ENCODE data around the gene C10orf67. TPM values are rescaled to one million over a fixed set of nuclear protein-coding genes. Genes with fewer than 3 reads are reported as not detected.

Gene C10orf67
- total RNA-seq, 1 experiment from 2014 or later: not detected

DNA sequence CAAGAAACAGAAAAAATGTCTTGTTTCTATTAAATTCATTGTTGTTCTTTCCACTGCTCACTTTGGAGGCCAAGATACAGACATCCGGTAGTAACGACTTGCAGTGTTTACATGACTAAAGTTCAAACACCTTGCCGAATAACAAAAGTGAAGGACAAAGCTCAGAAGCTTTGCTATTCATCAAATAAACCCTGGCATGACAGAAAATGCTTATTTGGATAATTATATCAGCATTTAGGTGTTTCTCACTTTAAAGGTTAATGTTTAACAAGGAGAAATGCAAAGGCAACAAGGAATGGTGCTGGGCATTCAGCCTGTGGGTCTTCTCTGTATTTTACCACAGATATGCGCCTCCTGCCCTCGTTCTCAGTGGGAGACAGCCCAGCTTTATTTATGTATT lies 157.9 kb downstream of the C10orf67 start:
- no peaks in the 10 kb centered on the region for H3K79me2 ChIP-seq (ENCODE audit: insufficient read depth, low read length)
- no peak overlapping the region for H3T11ph ChIP-seq (ENCODE audit: low read length)
- Mint-ChIP-seq H3K36me3 (ENCODE audit: insufficient read depth in 1 of 3, low read depth in 3 of 3) (peaks cover 0 to 2% (median 0%) of the 10 kb centered on the region in 3 experiments; a peak in 1 of 7 replicates), H3K4me3 (no peak overlapping the region), H3K4me1 (peaks cover 21 to 27% of the 10 kb centered on the region in 2 experiments), H3K9me3 (peaks cover 0 to 3% of the 10 kb centered on the region in 2 experiments; a peak in 3 of 5 replicates), H3K27ac (no peak overlapping the region), H3K27me3 (ENCODE audit: low read depth) (peaks cover 97% of the 10 kb centered on the region)
- H3K14ac ChIP-seq (ENCODE audit: insufficient read depth, low read length): no peak overlapping the region
- peaks cover 3% of the 10 kb centered on the region for H4K20me1 ChIP-seq (ENCODE audit: control insufficient read depth, insufficient read depth, insufficient read length)
- TF ChIP-seq, protein P1, sequence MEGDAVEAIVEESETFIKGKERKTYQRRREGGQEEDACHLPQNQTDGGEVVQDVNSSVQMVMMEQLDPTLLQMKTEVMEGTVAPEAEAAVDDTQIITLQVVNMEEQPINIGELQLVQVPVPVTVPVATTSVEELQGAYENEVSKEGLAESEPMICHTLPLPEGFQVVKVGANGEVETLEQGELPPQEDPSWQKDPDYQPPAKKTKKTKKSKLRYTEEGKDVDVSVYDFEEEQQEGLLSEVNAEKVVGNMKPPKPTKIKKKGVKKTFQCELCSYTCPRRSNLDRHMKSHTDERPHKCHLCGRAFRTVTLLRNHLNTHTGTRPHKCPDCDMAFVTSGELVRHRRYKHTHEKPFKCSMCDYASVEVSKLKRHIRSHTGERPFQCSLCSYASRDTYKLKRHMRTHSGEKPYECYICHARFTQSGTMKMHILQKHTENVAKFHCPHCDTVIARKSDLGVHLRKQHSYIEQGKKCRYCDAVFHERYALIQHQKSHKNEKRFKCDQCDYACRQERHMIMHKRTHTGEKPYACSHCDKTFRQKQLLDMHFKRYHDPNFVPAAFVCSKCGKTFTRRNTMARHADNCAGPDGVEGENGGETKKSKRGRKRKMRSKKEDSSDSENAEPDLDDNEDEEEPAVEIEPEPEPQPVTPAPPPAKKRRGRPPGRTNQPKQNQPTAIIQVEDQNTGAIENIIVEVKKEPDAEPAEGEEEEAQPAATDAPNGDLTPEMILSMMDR (conservative IDR thresholded peaks at IDR 0.05): no peak
- no peak overlapping the region for H3K4ac ChIP-seq (ENCODE audit: low read depth, low read length)
- no CpG with 5 or more reads among the region's 5 CpGs for WGBS (ENCODE audit: extremely low coverage, insufficient read length, low lambda C conversion rate)
- no peak overlapping the region for H2BK120ac ChIP-seq (ENCODE audit: low read depth, low read length, poor library complexity, severe bottlenecking)
- peaks cover 60% of the 10 kb centered on the region for H3K27me3 ChIP-seq (ENCODE audit: insufficient read depth, low read length)
- H4K5ac ChIP-seq (ENCODE audit: insufficient read length, low read depth, low read length): no peak overlapping the region
- H2BK15ac ChIP-seq (ENCODE audit: low read depth, low read length): no peak overlapping the region
- H3K56ac ChIP-seq (ENCODE audit: insufficient read length, low read depth, low read length): no peak overlapping the region
- H2AK5ac ChIP-seq (ENCODE audit: insufficient read length, low read length): no peak overlapping the region
- H2BK20ac ChIP-seq (ENCODE audit: low read depth, low read length, poor library complexity, severe bottlenecking): no peak overlapping the region
- H2BK5ac ChIP-seq (ENCODE audit: insufficient read length, low read length): no peak overlapping the region
- H4K91ac ChIP-seq (ENCODE audit: insufficient read length, low read depth, low read length): no peak overlapping the region
- no peak overlapping the region for H3K18ac ChIP-seq (ENCODE audit: insufficient read length, low read depth, low read length)
- no peak for DNase-seq
- no peak overlapping the region for H4K8ac ChIP-seq (replicated peaks; ENCODE audit: insufficient read length, low read depth, low read length)
- H3K4me1 ChIP-seq (ENCODE audit: insufficient read depth, low read length): 0 out of 2 replicates have a peak, but pooled peaks cover 2% of the 10 kb centered on the region
- no peaks in the 10 kb centered on the region for H3K79me1 ChIP-seq (ENCODE audit: insufficient read depth, low read depth, low read length, poor library complexity, severe bottlenecking)
- no peaks in the 10 kb centered on the region for H3K9me3 ChIP-seq (ENCODE audit: control insufficient read depth, low read depth, low read length)
- no peak overlapping the region for H3K4me2 ChIP-seq (ENCODE audit: insufficient read depth, insufficient read length, low read length)
- H3K27ac ChIP-seq (ENCODE audit: insufficient read length, low read depth, low read length): no peak overlapping the region
- no peak overlapping the region for H2BK12ac ChIP-seq (ENCODE audit: insufficient read length, low read depth, low read length)
- H3K9ac ChIP-seq (ENCODE audit: extremely low read depth, insufficient read length, low read length): no peak overlapping the region
- H2AFZ ChIP-seq (ENCODE audit: low read length): no peak overlapping the region
- H3K23ac ChIP-seq (ENCODE audit: insufficient read length, low read depth, low read length): no peak overlapping the region
- peaks cover 3% of the 10 kb centered on the region for H3K23me2 ChIP-seq (ENCODE audit: insufficient read length, low read depth, low read length, poor library complexity, severe bottlenecking)

Measured in H9 (cell line).